ENCODE data around the gene NKG7. TPM values are rescaled to one million over a fixed set of nuclear protein-coding genes. Genes with fewer than 3 reads are reported as not detected.
"Not testable (repeated sequence)": the region's sequence is repeated elsewhere in the genome, so short reads cannot be mapped to it uniquely, and the experiment has no call there.

The NKG7 gene
- total RNA-seq, 1 donor from 2014 or later = not detected

- H3K36me3 Mint-ChIP-seq (ENCODE audit: low read depth) = no peaks in the 10 kb centered on the region
- no peak for DNase-seq (ENCODE audit: low spot score)
- TF ChIP-seq, protein P1, sequence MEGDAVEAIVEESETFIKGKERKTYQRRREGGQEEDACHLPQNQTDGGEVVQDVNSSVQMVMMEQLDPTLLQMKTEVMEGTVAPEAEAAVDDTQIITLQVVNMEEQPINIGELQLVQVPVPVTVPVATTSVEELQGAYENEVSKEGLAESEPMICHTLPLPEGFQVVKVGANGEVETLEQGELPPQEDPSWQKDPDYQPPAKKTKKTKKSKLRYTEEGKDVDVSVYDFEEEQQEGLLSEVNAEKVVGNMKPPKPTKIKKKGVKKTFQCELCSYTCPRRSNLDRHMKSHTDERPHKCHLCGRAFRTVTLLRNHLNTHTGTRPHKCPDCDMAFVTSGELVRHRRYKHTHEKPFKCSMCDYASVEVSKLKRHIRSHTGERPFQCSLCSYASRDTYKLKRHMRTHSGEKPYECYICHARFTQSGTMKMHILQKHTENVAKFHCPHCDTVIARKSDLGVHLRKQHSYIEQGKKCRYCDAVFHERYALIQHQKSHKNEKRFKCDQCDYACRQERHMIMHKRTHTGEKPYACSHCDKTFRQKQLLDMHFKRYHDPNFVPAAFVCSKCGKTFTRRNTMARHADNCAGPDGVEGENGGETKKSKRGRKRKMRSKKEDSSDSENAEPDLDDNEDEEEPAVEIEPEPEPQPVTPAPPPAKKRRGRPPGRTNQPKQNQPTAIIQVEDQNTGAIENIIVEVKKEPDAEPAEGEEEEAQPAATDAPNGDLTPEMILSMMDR (IDR thresholded peaks at IDR 0.05) = no peak
- no peaks in the 10 kb centered on the region for H3K9me3 Mint-ChIP-seq (ENCODE audit: low read depth)
- no peaks in the 10 kb centered on the region for H3K27me3 Mint-ChIP-seq (ENCODE audit: low read depth)
- H3K4me3 Mint-ChIP-seq (ENCODE audit: unreplicated experiment) = no peak overlapping the region
- no peak overlapping the region for H3K27ac Mint-ChIP-seq (ENCODE audit: unreplicated experiment)
- H3K4me1 Mint-ChIP-seq (ENCODE audit: low read depth) = no peaks in the 10 kb centered on the region
Observed at GRCh38 chr19:51417810-51418157, 45.3 kb upstream of the NKG7 start.

GRCh38 chr19:51417107-51417809 lies 44.8 kb upstream of the NKG7 start, which contains the start of gene SIGLEC10:
Gene SIGLEC10, minus strand, starts transcription at chr19:51417642. Its CDS starts 61 bp downstream, at chr19:51417581.
- H3K4me3 Mint-ChIP-seq (ENCODE audit: unreplicated experiment) = no peak within 1 kb of the TSS
- no peak for DNase-seq (ENCODE audit: low spot score)
- TF ChIP-seq, protein P1 (IDR thresholded peaks at IDR 0.05) = no peak
- no peaks in the 10 kb centered on the region for H3K4me1 Mint-ChIP-seq (ENCODE audit: low read depth)
- H3K36me3 Mint-ChIP-seq (ENCODE audit: low read depth) = no peaks in the 10 kb centered on the region
- H3K9me3 Mint-ChIP-seq (ENCODE audit: low read depth) = no peaks in the 10 kb centered on the region
- no peaks in the 10 kb centered on the region for H3K27me3 Mint-ChIP-seq (ENCODE audit: low read depth)
- no peak within 1 kb of the TSS for H3K27ac Mint-ChIP-seq (ENCODE audit: unreplicated experiment)

DNA sequence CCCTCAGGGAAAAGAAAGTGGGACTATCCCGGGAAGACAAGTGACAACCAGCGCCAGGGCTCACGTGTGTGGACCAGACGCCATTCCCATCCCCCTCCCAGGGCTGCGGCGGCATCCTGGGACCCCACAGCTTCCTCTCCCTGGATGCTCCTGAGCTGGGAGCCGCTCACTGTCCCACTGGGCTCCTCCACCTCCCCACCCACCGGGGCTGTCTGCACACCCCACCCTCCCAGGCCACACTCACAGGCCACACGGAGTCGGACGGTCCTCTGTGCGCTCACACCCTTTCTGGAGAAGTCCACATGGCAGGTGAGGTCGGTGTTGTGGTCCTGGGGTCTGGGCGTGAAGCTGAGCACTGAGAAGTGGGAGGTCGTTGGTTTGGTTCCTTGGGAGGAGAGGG lies 44.0 kb upstream of the NKG7 start:
- not testable (repeated sequence) for H3K27ac Mint-ChIP-seq (ENCODE audit: unreplicated experiment); H3K27me3 Mint-ChIP-seq (ENCODE audit: low read depth); H3K36me3 Mint-ChIP-seq (ENCODE audit: low read depth); H3K4me3 Mint-ChIP-seq (ENCODE audit: unreplicated experiment); H3K4me1 Mint-ChIP-seq (ENCODE audit: low read depth); DNase-seq (ENCODE audit: low spot score); H3K9me3 Mint-ChIP-seq (ENCODE audit: low read depth)

- Mint-ChIP-seq H3K9me3 (ENCODE audit: low read depth) (no peaks in the 10 kb centered on the region), H3K4me3 (ENCODE audit: unreplicated experiment) (no peak overlapping the region), H3K36me3 (ENCODE audit: low read depth) (no peaks in the 10 kb centered on the region), H3K4me1 (ENCODE audit: low read depth) (no peaks in the 10 kb centered on the region), H3K27me3 (ENCODE audit: low read depth) (peaks cover 2% of the 10 kb centered on the region), H3K27ac (ENCODE audit: unreplicated experiment) (no peak overlapping the region)
- TF ChIP-seq, protein P1 (IDR thresholded peaks at IDR 0.05) = no peak
- no peak for DNase-seq (ENCODE audit: low spot score)
Observed at GRCh38 chr19:51415187-51415586, 42.7 kb upstream of the NKG7 start.

- Mint-ChIP-seq H3K9me3 (ENCODE audit: low read depth) (peaks cover 3% of the 10 kb centered on the region), H3K4me3 (ENCODE audit: unreplicated experiment) (no peak overlapping the region), H3K36me3 (ENCODE audit: low read depth) (no peaks in the 10 kb centered on the region), H3K4me1 (ENCODE audit: low read depth) (peaks cover 3% of the 10 kb centered on the region), H3K27me3 (ENCODE audit: low read depth) (peaks cover 2% of the 10 kb centered on the region), H3K27ac (ENCODE audit: unreplicated experiment) (no peak overlapping the region)
- TF ChIP-seq, protein P1 (IDR thresholded peaks at IDR 0.05) = no peak
- DNase-seq (ENCODE audit: low spot score) = no peak
Observed at GRCh38 chr19:51410950-51411748, 38.7 kb upstream of the NKG7 start.

All from chondrocyte (in vitro differentiated cells).